Stimulated activated CD8-positive, alpha-beta memory T cell treated with anti-CD3 and anti-CD28 coated beads, Interleukin-12 subunit alpha, Interleukin-12 subunit beta, amount 100 ng/mL, for 1 hour (primary cell): ENCODE measurements around the gene PSMD6.
A peak's percentile ranks its signal among the peaks of the same experiment; 100 is the strongest.

Source experiments
- DNase-seq: peaks from one replicate; pipeline ENCODE4 v3.0.0-alpha.2; 2020; ENCODE audit warnings: low read depth

The PSMD6 gene

DNA sequence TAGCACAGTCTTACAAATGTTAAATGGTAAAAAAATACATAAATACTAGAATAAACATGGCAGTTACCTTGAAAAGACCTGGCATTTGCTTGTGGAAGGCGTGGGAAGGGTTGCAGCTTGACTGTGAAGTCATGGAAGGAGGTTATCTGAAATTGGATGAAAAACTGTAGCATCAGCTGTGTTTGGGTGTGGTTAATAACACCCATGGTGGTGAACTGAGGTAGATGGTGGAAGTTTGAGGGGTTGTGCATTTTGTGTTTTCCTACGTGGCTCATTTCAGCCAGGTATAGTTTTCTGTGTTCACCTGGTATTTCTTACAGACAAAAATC, 46.5 kb downstream of the PSMD6 start:
- no peak for DNase-seq

DNA sequence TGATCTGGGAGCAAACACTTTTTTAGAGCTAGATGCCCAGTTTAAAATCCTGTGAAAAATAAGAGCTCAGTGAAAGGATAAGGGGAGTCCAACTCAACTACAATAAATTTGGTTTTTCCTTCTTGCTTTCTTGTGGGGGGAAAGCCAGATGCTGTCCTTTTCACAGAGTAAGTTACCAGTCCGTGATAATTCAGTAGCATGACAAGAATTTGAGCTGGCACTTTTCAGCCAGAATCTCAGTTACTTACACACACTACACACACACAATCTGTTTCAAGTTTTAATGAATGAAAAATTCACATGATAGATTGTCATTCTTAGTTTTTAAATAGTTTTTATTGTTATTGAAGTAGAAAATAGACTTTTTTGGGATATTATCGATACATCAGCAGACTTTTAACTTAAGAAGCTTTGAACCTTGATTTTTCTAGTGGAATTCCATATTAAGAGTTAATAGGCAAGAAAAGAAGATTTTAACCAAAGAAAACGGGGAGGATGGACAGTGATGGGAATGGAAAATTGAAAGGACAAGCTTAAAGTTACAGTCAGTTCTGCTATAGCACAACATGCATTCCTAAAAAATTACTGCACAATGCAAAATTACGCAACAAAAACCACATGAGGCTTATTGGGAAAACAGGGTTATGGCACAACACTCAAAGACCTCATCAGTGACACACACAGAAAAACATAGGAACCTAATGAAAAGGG, 47.0 kb downstream of the PSMD6 start:
- DNase-seq: no peak

DNA sequence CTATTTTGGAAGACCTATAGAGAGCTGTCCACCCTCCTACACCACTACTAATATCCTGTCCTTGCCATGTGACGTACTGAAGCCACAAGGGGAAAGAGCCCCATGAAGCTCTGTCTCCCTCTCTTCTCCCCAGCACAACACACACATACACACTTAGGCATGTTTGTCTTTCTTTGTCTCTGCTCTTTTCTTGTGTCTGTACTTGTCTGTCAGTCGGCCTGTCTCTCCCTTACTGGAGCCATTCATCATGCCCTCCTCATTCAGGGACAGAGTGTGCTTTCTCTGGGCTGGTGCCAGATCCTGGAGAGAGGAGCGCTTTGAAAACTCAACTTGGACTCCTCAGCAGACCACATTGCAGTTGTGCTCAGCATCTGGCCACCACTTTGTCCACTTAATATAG, 47.6 kb downstream of the PSMD6 start:
- no peak for DNase-seq

DNA sequence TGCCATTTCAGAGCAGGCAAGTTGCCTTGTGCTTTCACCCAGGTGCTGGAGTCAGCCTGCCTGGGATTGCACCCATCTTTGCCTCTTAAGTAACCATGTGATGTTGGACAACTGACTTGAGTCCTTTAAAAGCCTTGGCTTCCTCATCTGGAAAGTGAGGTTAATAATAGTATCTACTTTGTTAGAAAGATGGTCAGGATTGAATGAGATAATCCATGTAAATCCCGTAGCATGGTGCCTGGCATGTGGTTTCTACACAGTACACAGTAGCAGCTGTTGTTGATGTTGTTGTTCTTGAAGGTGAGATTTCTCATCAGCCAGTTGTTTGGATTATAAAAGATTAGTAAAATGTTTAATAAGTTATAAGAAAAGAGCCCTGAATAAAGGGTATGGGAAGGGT, 48.8 kb downstream of the PSMD6 start:
- DNase-seq: no peak

DNA sequence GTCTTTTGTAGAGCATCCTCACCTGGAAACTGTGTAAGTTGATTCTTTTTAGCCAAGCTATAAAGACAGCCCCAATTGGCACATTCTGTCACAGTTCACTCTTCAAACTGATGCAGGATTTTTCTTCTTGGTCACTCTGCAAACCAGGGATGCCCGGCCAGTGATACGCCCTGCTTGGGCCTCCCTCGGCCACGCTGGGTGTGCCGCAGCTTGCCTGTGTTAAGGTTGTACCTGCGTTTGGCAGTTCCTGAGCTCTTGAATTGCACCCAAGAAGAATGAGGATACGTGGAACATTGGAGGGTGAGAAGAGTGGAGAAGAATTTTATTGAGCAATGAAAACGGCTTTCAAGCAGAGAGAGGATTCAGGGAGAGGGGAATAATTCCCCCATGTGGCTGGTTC, 49.9 kb downstream of the PSMD6 start:
- DNase-seq: no peak

DNA sequence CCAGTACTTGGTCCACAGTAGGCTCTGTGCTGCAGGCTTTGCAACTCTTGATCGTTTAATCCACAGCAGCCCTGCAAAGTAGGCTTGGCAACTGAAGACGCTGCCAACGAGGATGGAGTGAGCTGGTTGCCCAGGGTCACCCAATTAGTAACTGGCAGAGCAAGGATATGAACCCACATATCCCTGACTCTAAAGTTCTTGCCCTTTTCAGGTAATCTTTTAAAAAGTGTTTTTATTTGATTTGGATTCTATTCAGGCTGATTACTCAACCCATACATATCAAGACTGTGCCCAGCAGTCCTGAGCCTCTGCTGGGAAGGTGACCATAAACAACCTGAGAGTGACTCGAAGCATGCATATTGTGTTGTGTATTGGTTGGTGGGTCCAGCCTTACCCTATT, 50.3 kb downstream of the PSMD6 start:
- DNase-seq: no peak

DNA sequence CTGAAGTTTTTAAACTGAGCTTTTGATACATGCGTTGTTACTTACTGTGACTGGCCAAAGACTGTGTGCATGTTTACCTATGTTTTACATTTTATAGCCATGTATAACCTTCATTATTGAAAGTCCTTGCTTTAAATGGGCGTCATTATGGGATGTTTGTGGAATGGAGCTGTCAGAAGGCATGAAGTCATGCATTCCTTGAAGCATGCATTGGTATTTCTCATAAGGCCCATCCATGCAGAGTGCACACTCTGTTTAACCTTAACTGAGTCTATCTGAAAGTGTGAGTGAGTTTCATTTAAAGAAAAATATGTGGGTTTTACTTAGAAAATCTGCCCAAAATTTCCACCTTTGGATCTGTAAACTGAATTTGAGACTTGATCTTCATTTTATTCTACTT, 51.1 kb downstream of the PSMD6 start:
- no peak for DNase-seq

DNA sequence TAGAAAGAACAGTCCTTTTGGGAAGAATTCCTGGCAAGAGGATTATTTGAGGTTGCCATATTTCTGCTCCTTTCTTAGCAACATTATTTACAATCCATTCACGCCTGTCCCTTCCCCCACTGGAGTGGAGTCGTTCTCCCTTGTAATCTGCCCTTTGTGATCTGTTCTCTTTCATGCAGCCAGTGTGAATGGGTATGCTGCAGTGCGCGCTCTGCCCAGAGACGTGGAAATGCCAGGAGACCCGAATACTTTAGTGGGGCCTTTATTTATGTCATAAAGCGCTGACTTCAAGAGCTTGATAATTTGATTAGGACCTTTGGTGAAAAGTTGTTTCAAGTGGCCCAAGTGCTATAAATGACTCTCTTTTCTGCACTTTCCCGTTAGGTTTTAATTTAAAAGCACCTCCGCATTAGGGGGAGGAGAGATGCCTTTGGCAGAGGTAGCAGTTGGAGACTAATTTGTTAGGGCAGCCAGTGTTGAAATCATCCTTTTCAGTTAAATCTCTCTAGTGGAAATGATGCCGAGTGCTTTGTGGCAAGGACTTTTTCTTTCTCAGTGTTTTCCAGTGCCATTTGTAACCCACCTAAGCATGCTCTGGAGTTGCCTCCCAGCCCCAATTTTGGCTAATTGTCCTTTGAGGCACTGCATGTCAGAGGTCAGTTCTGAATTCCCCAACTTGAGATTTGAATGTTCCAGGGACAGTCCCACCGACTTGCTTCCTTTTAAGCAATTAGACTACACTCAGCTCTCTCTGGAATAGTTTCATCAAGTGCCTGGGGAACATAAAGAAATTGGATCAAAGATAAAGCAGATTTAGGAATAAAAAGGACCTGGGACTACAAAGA, 52.4 kb downstream of the PSMD6 start:
- DNase-seq: no peak

DNA sequence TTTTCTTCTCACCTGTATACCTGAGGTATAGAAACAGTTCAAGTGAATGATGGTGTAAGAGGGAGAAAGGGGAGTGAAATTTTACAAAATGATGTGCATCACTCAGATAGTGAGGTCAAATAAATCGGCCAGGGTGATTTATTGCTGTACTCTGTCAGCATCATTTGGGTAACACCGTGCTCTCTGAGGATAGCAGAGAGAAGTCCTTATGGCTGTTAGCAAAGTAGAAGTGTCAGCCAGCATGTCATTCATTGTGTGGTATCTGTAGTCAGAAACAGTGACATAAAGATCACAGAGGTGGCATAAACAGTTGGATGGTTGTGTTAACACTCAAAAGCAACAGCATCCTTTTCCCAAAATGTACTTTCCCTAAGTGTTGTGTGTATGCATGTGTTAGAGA, 53.4 kb downstream of the PSMD6 start:
- DNase-seq: no peak

DNA sequence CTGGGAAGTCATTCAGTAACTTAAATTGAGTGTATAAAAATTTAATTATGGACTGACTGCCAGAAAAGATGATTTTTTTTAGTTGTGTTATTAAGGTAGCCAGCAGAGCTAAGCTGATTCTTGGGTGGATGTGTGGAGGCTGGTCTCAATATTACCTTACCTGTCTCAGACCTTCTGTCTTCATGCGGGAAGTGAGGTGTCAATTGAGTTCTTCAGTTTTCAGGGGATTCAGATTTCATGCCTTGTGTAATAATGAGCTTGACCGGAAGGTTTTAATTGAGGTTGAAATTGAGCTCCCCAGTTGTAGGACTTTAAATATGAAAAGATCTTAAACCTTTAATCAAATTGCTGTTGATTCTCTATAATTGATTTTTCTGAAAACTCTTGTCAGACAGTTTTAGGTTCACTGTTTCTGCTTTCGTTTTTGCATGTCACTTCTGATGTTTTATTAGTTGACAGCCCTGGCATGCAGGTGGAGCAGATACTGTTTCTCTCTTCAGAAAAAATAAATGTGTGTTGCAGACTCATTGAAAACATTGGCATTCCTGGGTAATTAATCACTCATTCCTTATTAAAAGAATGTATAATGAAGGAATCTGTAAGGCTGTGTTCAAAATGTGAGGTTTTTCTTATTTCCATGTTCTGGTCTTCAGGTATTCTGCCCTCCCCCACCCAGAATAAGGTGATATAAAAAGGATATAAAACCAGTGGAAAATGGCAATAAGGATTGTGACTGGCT, 54.5 kb downstream of the PSMD6 start:
- DNase-seq: no peak

DNA sequence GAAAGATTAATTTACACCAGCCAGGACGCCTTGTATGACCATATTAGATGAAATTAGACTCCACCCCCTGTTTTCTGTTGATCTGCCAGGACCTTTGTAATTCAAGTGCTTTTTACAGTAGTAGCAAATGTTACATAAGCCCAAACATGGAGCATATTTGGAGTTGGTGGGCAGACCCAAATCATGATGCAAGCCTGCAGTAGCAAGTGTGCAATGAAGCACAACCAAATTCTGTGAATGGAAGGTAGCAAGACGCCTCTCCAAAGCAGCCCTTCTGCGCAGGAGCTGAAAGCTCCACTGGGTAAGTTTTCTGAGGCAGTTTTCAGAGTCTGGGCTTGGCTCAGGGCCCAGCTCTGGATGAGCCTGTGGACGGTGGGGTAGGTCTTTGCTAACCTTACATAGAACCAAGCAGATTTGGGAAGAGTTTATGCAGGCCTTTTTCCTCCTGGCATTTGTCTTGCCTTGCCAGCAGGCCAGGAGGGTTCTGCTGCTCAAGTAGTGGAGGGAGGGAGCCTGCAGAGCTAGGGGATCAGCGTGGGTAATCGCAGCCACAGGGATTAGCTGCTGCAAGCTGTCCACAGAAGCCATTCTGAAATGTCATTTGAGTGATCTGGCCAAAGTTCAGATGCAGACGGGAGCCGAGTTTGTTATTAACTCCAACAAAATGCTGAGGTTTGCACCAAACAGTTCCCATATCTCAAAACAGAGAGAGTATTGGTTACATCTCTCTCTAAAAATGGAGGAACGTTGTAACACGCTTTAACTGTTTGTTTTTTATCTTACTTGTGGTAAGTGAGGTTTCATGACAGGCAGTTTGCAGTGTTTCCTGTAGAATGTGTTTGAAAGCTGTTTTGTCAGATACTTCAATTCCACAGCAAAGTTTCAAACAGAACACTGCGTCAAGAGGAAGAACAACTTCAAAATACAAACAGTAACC, 55.4 kb downstream of the PSMD6 start:
- DNase-seq: peak; percentile 10

DNA sequence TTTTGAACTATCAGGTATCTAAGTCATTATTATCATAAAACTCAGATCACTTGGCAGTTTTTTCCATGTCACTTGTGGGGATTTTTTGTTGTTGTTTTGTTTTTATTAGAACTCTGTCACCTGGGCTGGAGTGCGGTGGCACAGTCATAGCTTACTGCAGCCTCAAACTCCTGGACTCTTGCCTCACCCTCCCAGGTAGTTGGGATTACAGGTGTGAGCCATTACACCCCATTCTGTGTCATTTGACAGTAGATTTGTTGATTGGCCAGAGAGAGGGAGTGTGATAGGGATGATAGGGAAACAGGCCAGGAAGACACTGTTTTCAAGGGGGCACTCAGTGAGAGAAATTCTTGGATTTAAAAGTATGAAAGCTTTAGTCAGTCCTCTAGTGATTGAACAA, 56.4 kb downstream of the PSMD6 start:
- DNase-seq: no peak

DNA sequence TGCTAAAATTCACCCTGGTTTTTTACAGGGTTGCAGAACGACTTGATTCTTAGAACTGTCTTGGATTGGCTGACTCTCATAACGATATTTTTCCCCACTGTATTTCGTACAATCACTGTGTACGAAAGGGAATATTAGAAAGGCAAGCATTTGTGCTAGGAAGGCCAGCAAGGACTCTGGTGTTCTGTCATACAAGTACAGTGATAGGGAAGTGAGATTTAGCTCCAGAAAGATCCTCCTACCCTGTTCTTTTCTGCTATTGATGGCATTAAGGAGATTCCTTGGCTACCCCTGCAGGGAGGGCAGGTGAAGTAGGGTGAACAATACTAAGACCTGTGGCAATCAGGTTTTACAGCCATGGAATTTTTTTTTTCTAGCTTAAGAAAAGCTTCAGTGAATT, 57.3 kb downstream of the PSMD6 start:
- DNase-seq: no peak

DNA sequence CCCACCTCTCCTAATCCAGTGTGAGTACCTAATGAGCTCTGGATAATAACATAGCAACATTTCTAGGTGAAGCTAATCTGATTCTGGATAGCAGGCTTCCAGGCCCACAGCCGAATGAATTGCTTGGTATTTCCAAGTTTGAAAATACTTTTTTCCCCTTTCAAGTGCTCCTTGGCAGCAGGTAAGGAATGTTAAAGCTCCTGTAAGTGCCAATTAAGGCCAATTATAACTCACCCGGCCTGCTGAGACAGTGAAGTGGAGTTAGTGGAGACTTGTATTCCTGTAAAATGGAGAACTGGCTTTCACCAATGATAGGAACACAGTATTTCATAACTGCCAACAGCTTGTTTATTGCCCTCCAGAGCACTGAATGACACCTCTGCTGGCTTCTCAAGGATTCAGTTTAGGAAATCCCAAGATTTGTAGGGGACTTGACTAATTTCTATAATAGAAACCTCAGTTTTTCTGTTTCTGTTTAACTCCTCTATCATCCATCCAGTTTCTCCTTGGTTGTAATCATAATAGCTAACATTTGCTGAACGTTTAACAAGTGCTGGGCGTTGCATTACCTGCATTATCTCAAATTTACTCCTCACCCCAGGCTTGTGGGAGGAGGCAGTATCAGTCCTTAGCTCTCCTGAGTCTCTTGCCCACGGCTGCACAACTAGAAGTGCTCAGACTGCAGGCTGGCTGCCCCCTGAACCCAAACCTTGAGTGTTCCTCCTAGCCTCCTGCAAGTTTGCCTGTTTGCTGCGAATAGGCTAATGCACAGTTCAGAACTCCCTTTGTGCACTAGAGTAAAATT, 58.4 kb downstream of the PSMD6 start:
- no peak for DNase-seq

DNA sequence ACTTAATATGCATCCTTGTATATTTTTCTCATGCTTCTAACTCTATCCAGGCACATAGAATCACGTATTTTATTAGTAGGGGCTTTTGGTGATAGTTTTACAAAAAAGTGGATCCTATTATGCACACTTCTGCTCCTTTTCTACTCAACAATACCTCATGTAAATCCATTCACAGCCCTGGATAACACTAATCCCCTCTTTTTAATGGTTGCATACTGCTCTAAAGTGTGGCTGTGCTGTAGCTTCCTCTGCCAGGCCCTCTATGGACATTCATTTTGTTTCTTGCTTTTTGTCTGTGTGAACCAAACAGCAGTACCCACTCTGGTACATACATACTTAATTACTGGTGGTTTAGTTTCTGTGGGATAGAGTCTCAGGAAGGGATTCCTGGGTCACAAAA, 59.8 kb downstream of the PSMD6 start:
- DNase-seq: no peak

DNA sequence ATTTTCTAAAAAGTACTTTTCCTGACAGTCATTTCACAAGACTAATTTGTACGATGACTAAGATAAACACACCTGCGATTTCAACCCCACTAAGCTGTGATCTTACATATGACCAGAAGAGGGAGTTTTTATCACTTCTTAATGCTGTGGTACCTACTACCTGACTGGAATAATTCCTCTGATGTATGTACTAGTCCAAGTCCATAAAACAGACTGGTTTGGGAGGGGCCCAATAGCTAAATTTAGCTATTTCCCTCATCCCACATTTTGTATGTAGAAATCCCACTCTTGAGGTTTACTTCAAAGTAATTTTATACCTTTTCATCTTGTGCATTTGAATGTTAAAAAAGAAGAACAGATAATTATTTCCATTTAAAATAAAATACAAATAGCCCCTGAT, 61.4 kb downstream of the PSMD6 start:
- DNase-seq: no peak
